Liver (tissue), 2 donors: Measurements from ENCODE around the gene PSG7.
"Not testable (repeated sequence)": the region's sequence is repeated elsewhere in the genome, so short reads cannot be mapped to it uniquely, and the experiment has no call there.

Source experiments
- CTCF ChIP-seq: fragments of 150-350 bp; IDR thresholded peaks from 2 replicates; pipeline ENCODE4 v1.5.1; 2017; ENCODE audit warnings: improper control_type of control experiment, low read depth, low read length; ENCODE audit not compliant: missing input control
- REST ChIP-seq: IDR thresholded peaks from 2 replicates; pipeline ENCODE4 v1.6.1; 2016; ENCODE audit warnings: antibody characterized with exemption, mild to moderate bottlenecking
- donor health status: healthy.

DNA sequence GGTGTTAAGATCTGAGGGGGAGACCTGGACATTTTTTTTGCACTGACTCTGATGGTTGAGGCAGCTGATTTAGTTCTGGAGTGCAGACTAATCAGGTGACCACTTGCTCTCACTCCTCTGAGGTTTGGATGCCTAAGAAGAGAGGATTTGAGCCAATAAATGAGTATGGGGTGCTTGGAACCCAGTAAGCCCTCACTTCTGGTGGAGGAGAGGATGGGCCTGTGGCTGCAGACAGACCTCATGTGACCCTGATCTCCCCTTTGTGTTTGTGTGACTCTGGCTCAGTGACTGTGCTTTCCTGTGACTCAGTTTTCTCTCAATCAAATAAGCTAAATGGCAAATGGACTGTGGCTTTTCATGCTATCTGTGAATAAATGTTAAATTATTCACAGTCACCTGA lies 2.8 kb downstream of the PSG7 start:
- not testable (repeated sequence) for TF ChIP-seq REST, CTCF
